ENCODE measurements around the gene FNIP1. TPM values are rescaled to one million over a fixed set of nuclear protein-coding genes. Genes with fewer than 3 reads are reported as not detected.

The FNIP1 gene
- total and polyA plus RNA-seq, 2 of the 8 experiments (the other 6 are each of a cell fraction or from before 2014, with no cell fraction given) = 3.5 to 17.3 TPM

DNA sequence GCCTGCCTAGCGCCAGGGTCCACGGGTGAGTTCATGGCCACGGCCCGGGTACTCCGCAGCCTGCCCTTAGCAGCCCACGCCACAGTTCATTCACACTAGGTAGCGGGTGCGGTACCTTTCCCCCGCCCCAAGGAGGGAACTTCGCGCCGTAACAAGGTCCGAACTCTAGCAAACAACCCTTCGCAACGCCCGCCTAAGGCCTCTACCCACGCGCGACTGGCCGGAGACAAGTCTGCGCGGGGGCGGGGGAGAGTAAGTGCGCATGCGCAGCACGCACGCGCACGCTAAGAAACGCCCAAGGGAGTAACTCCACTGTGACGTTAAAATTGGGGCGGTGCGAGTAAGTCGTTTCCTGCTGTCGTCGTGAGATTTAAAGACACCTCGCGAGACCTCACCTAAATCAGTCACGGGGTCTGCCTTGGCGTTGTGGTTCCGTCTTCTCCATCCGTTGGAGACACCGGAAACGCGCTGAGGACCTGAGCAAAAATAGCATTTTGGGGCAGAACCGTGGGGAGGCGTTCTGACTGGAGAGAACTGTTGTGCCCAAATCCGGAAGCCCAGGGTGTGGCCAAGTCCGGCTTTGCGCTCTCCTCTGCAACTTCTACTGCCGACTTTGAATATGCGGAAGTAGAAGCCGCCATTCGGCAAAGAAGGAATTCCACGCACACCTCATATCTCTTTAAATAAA is 161.7 kb downstream of the FNIP1 start, which contains the start of gene RAPGEF6:
RAPGEF6 (minus strand) TSS at position 234 of the 688 bp plus-strand sequence; CDS start at position 35, 199 bp downstream.
- ChIA-PET POLR2A (ENCODE audit: partially characterized antibody) (interaction anchor here (0.6 to 1.2 kb wide), 6 partner anchors 10 to 162 kb away, joined by 3 to 6 read pairs (median 4); partner anchors contain the start of gene FNIP1), CTCF (ENCODE audit: partially characterized antibody) (interaction anchor here (1.3 kb wide), 1 partner anchor 46 kb away, joined by 6 read pairs; no protein-coding TSS in a partner anchor)
- TF ChIP-seq TAF7 (optimal IDR thresholded peaks at IDR 0.05; ENCODE audit: borderline replicate concordance, low read depth, low read length) (peak; percentile 56), SIRT6 (IDR thresholded peaks at IDR 0.05; ENCODE audit: low read length) (no peak), TCF12 (IDR thresholded peaks at IDR 0.05; ENCODE audit: low read depth, low read length) (no peak), USF2 (IDR thresholded peaks at IDR 0.05; ENCODE audit: low read length) (peak; percentile 71; the same call in 1 of the 2 replicates)

More for the DNA sequence above, 161.7 kb downstream of the FNIP1 start, which contains the start of gene RAPGEF6:
- peak within 1 kb of the TSS; percentile 82 for H2AFZ ChIP-seq (ENCODE audit: low read length)
- H3K14ac ChIP-seq (ENCODE audit: insufficient read length) = no peak within 1 kb of the TSS
- H3K79me1 ChIP-seq (ENCODE audit: low read depth, low read length) = no peaks in the 10 kb centered on the region; the same call in 1 of the 2 replicates
- H2BK20ac ChIP-seq (ENCODE audit: low read length) = no peak within 1 kb of the TSS
- H4K20me1 ChIP-seq (replicated peaks in 1 of 2; ENCODE audit: control insufficient read depth in 1 of 2, insufficient read depth in 2 of 2, low read length in 2 of 2) = peaks cover 2 to 11% of the 10 kb centered on the region in 2 experiments
- FAIRE-seq (peak; percentile 87), DNase-seq (ENCODE audit: low read depth in 1 of 2, low spot score in 2 of 2) (peak; percentile 90 to 95)
- H2BK5ac ChIP-seq (ENCODE audit: low read depth, low read length) = peak within 1 kb of the TSS; percentile 90
- H3K27ac ChIP-seq (ENCODE audit: low read depth, low read length) = peak within 1 kb of the TSS; percentile 93
- H4K8ac ChIP-seq (ENCODE audit: extremely low read depth, insufficient read depth, low read length) = peak within 1 kb of the TSS; percentile 88; the same call in 1 of the 2 replicates
- H3K36me3 ChIP-seq (ENCODE audit: control insufficient read depth in 2 of 4, insufficient read depth in 4 of 4, low read length in 3 of 4) = no peaks in the 10 kb centered on the region
- peak within 1 kb of the TSS; percentile 29 for H2BK120ac ChIP-seq (replicated peaks; ENCODE audit: low read depth, low read length)
- peaks cover 19 to 47% of the 10 kb centered on the region in 2 experiments for H3K79me2 ChIP-seq (ENCODE audit: control insufficient read depth in 1 of 2, insufficient read depth in 2 of 2, low read length in 2 of 2)
- peaks cover 2% of the 10 kb centered on the region; the same call in 1 of the 2 replicates for H3K23me2 ChIP-seq (ENCODE audit: low read depth, low read length)
- no peaks in the 10 kb centered on the region for H3K27me3 ChIP-seq (replicated peaks in 1 of 4; ENCODE audit: control insufficient read depth in 3 of 4, extremely low read depth in 1 of 4, insufficient read depth in 3 of 4, low read length in 3 of 4)
- 2% methylated on average over 55 of the region's 55 CpGs; no CpG with 5 or more reads in 1 of the 2 experiments for WGBS, 2 experiments (ENCODE audit: extremely low coverage in 1 of 2, insufficient coverage in 1 of 2, insufficient read length in 1 of 2, insufficient replicate concordance in 2 of 2, low coverage in 1 of 2, low lambda C conversion rate in 2 of 2, missing lambda C conversion rate in 1 of 2)
- peak within 1 kb of the TSS; percentile 56 for H3K56ac ChIP-seq (replicated peaks; ENCODE audit: insufficient read length, low read depth, low read length)
- peak within 1 kb of the TSS; percentile 41; the same call in 1 of the 2 replicates for H2BK12ac ChIP-seq (ENCODE audit: low read depth, low read length)
- H3K23ac ChIP-seq (ENCODE audit: insufficient read length) = no peak within 1 kb of the TSS
- H2BK15ac ChIP-seq (ENCODE audit: low read length) = peak within 1 kb of the TSS; percentile 55; the same call in 1 of the 2 replicates
- H3K4me1 ChIP-seq (replicated peaks in 1 of 4; ENCODE audit: control insufficient read depth in 3 of 4, insufficient read depth in 4 of 4, low read length in 3 of 4) = peaks cover 0 to 2% (median 0%) of the 10 kb centered on the region in 4 experiments; a peak in 1 of 7 replicates
- H3K9me3 ChIP-seq (ENCODE audit: insufficient read depth in 2 of 2, low read depth in 1 of 2, low read length in 1 of 2) = no peaks in the 10 kb centered on the region
- H3K18ac ChIP-seq (ENCODE audit: extremely low read depth, low read length) = peak within 1 kb of the TSS; percentile 96
- no peak within 1 kb of the TSS for H2AK5ac ChIP-seq (ENCODE audit: low read depth, low read length)
- H3K4me2 ChIP-seq (ENCODE audit: insufficient read depth in 1 of 2, low read depth in 2 of 2, low read length in 2 of 2) = peak within 1 kb of the TSS; percentile 82 to 90
- H4K91ac ChIP-seq (replicated peaks; ENCODE audit: insufficient read length, low read length) = peak within 1 kb of the TSS; percentile 64
- peak within 1 kb of the TSS; percentile 92 to 96 (median 94) for H3K9ac ChIP-seq (replicated peaks in 1 of 4; ENCODE audit: extremely low read depth in 1 of 4, low read depth in 3 of 4, low read length in 3 of 4)
- H3K4me3 ChIP-seq (ENCODE audit: extremely low read depth in 1 of 4, insufficient read depth in 2 of 4, low read depth in 3 of 4, low read length in 4 of 4) = peak within 1 kb of the TSS; percentile 89 to 99 (median 96)
- peak within 1 kb of the TSS; percentile 90 for H4K5ac ChIP-seq (ENCODE audit: insufficient read length, low read depth, low read length)
- peak within 1 kb of the TSS; percentile 79 for H3K4ac ChIP-seq (replicated peaks; ENCODE audit: insufficient read length, low read depth, low read length)
